GM06990 (cell line): ENCODE measurements around the gene FBXL19.

Experiments
- DNase-seq: peaks from one replicate; pipeline ENCODE4 v3.0.0-alpha.2; 2011; ENCODE audit not compliant: insufficient read length; ENCODE audit errors: extremely low read depth
- H3K27me3 ChIP-seq: replicated peaks from 2 replicates; pipeline ENCODE4 v1.6.0; 2011; ENCODE audit warnings: low read length; ENCODE audit not compliant: control insufficient read depth, insufficient read depth
- H3K36me3 ChIP-seq: 2 replicates; pipeline ENCODE4 v1.5.1; 2011; ENCODE audit warnings: low read length; ENCODE audit not compliant: control insufficient read depth, insufficient read depth
- H3K4me3 ChIP-seq: replicated peaks from 2 replicates; pipeline ENCODE4 v1.5.1; 2011; ENCODE audit warnings: low read depth, mild to moderate bottlenecking, control low read depth, low read length
- TF ChIP-seq, protein P1 (sequence below): IDR thresholded peaks from 2 replicates; pipeline ENCODE4 v1.5.1; 2011; ENCODE audit warnings: low read length, control low read depth, mild to moderate bottlenecking, inconsistent platforms; ENCODE audit not compliant: insufficient read depth, poor library complexity, severe bottlenecking

Gene FBXL19

DNA sequence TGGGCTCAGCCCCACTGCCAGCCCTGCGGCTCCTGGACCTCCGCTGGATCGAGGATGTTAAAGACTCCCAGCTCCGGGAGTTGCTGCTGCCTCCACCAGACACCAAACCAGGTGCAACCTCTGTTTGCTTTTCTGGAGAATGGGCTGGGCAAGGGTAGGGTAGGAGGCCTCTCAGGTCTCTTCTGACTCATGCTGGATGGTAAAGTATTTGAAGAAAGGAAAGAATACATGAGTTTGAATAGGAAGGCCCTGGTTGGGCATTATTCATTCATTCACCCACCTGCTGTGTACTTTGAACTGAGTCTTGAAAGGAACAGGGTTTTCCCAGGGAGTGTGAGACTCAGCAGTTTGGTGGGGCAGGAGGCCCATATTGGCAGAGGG is 19.0 kb downstream of the FBXL19 start:
- Histone ChIP-seq H3K4me3 (peak overlapping the region; percentile 20; the same call in 1 of the 2 replicates), H3K36me3 (peaks cover 4% of the 10 kb centered on the region), H3K27me3 (no peaks in the 10 kb centered on the region)
- TF ChIP-seq, protein P1, sequence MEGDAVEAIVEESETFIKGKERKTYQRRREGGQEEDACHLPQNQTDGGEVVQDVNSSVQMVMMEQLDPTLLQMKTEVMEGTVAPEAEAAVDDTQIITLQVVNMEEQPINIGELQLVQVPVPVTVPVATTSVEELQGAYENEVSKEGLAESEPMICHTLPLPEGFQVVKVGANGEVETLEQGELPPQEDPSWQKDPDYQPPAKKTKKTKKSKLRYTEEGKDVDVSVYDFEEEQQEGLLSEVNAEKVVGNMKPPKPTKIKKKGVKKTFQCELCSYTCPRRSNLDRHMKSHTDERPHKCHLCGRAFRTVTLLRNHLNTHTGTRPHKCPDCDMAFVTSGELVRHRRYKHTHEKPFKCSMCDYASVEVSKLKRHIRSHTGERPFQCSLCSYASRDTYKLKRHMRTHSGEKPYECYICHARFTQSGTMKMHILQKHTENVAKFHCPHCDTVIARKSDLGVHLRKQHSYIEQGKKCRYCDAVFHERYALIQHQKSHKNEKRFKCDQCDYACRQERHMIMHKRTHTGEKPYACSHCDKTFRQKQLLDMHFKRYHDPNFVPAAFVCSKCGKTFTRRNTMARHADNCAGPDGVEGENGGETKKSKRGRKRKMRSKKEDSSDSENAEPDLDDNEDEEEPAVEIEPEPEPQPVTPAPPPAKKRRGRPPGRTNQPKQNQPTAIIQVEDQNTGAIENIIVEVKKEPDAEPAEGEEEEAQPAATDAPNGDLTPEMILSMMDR = no peak
- DNase-seq = no peak

DNA sequence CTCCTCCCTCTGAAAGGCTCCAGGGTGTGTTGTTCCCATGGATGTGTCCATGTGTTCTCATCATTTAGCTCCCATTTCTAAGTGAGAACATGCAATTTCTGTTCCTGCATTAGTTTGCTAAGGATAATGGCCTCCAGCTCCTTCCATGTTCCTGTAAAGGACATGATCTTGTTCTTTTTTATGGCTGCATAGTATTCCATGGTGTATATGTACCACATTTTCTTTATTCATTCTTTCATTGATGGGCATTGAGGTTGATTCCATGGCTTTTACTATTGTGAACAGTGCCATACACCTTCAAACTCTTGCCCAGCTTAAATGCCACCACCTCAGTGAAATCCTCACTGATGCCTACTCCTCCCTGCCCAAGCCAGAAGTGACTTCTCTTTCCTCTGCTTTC is 21.0 kb downstream of the FBXL19 start:
- H3K27me3 ChIP-seq = no peaks in the 10 kb centered on the region

GRCh38 chr16:30946671-30947540 is 23.5 kb downstream of the FBXL19 start:
- TF ChIP-seq, protein P1 = no peak
- Histone ChIP-seq H3K4me3 (no peak overlapping the region), H3K27me3 (no peaks in the 10 kb centered on the region), H3K36me3 (peaks cover 4% of the 10 kb centered on the region)
- DNase-seq = no peak

More for the DNA sequence above, 21.0 kb downstream of the FBXL19 start:
- TF ChIP-seq, protein P1 = no peak
- no peak for DNase-seq
- H3K36me3 ChIP-seq = peaks cover 4% of the 10 kb centered on the region
- no peak overlapping the region for H3K4me3 ChIP-seq

DNA sequence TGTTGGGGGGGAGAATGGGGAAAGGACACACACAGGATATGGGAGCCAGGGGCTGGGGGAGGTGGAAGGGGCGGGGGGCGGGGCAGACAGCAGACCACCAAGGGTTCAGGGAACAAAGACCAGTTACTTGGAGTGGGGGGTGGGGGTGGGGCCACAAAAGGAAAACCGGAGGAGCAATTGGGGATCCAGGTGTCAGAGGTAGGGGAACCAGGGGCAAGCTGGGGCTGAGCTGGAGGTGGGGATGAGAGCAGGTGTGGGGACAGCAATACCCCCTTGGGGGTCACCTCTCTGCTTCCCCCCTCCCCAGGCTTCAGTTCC is 24.1 kb downstream of the FBXL19 start:
- H3K27me3 ChIP-seq = no peaks in the 10 kb centered on the region
- DNase-seq = no peak
- peaks cover 4% of the 10 kb centered on the region for H3K36me3 ChIP-seq
- TF ChIP-seq, protein P1 = no peak
- no peak overlapping the region for H3K4me3 ChIP-seq

DNA sequence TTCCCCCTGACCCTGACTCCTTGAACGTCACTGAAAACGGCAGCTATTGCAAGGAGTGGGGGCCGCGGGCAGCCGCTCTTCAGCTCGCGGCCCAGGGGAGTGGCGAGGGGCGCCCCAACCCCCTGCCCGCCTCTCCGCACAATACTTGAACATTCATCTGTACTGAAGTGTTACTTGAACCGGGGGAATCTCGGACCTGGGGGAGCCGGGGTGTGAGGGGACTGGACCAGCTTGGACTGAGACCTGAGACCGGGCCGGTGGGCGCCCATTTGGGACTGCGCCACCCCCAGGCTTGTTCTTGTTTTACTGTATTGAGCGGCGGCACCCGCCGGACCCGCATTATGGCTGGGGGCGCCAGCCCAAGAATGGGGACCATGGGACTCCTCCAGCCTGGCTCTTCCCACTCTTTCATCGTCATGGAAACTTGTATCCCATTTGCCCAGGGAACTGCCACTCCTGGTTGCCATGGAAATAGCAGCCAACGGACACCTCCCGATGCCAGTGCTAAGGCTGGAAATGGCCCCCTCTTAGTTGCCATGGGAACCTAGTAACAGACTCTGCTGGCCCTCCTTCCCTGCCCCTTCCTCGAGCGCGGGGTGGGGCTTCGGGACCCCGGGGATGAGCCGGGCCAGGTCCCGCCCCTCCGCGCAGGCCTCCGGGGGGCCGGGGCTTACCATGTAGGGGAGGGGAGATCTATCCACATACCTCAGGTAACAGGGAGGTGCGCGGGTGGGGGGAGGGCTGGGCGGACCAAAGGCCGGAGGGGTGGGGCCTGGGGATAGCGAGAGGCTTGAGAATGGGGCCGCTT is 24.7 kb downstream of the FBXL19 start:
- Histone ChIP-seq H3K27me3 (no peaks in the 10 kb centered on the region), H3K36me3 (peaks cover 4% of the 10 kb centered on the region), H3K4me3 (peak overlapping the region; percentile 90)
- TF ChIP-seq, protein P1 = no peak
- DNase-seq = peak; percentile 53
